SKM-1 treated with dmso at 0.1 percent for 144 hours (cell line): ENCODE measurements around the gene RAD51B.

ENCODE experiments used
- DNase-seq: peaks from one replicate; lab custom pipeline; 2025; ENCODE audit not compliant: unreplicated experiment; lab: John Stamatoyannopoulos, UW

RAD51B gene

GRCh38 chr14:68602507-68602906 is 782.9 kb downstream of the RAD51B start:
- DNase-seq: no peak

GRCh38 chr14:68603533-68604360 is 784.2 kb downstream of the RAD51B start:
- no peak for DNase-seq

- DNase-seq: no peak
These were observed 784.8 kb downstream of the RAD51B start for GRCh38 chr14:68604361-68604730.

- no peak for DNase-seq
These were observed 785.2 kb downstream of the RAD51B start for GRCh38 chr14:68604822-68605221.

GRCh38 chr14:68606176-68606575 is 786.6 kb downstream of the RAD51B start:
- no peak for DNase-seq

- no peak for DNase-seq
These were observed 787.1 kb downstream of the RAD51B start for GRCh38 chr14:68606644-68607043.

- DNase-seq: no peak
These were observed 787.7 kb downstream of the RAD51B start for GRCh38 chr14:68607081-68607866.

- DNase-seq: peak; percentile 3
These were observed 788.4 kb downstream of the RAD51B start for GRCh38 chr14:68607867-68608573.

GRCh38 chr14:68608574-68608962 is 789.0 kb downstream of the RAD51B start:
- DNase-seq: no peak

- no peak for DNase-seq
These were observed 789.4 kb downstream of the RAD51B start for GRCh38 chr14:68609012-68609411.

GRCh38 chr14:68610251-68610793 is 790.7 kb downstream of the RAD51B start:
- no peak for DNase-seq

- DNase-seq: no peak
These were observed 792.0 kb downstream of the RAD51B start for GRCh38 chr14:68611599-68611998.

GRCh38 chr14:68612049-68612448 is 792.5 kb downstream of the RAD51B start:
- no peak for DNase-seq

- no peak for DNase-seq
These were observed 796.8 kb downstream of the RAD51B start for GRCh38 chr14:68616221-68616902.

GRCh38 chr14:68619790-68620574 is 800.4 kb downstream of the RAD51B start:
- DNase-seq: no peak

- DNase-seq: no peak
These were observed 802.1 kb downstream of the RAD51B start for GRCh38 chr14:68621400-68622365.

- no peak for DNase-seq
These were observed 803.3 kb downstream of the RAD51B start for GRCh38 chr14:68622856-68623255.

- DNase-seq: no peak
These were observed 803.7 kb downstream of the RAD51B start for GRCh38 chr14:68623307-68623706.

- no peak for DNase-seq
These were observed 804.2 kb downstream of the RAD51B start for GRCh38 chr14:68623826-68624225.
